SK-N-MC (cell line): Measurements from ENCODE around the gene SMIM10.
"Not testable (repeated sequence)": the region's sequence is repeated elsewhere in the genome, so short reads cannot be mapped to it uniquely, and the experiment has no call there.

Experiments
- DNase-seq: peaks from one replicate; pipeline ENCODE4 v3.0.0-alpha.2; 2011; ENCODE audit warnings: low read depth, low spot score
- H3K27ac ChIP-seq: fragments of 200-600 bp; sonication (generic); 2 replicates; pipeline ENCODE4 v1.5.1; 2016; ENCODE audit warnings: mixed run types
- H3K36me3 ChIP-seq: fragments of 200-600 bp; sonication (generic); 2 replicates; pipeline ENCODE4 v1.6.1; 2017; ENCODE audit warnings: antibody characterized with exemption, low read length, mixed read lengths; ENCODE audit not compliant: insufficient read depth
- H3K4me3 ChIP-seq: fragments of 200-600 bp; sonication (generic); 2 replicates; pipeline ENCODE4 v1.5.1; 2016
- H3K9ac ChIP-seq: fragments of 200-600 bp; sonication (generic); 2 replicates; pipeline ENCODE4 v1.8.0; 2017; ENCODE audit warnings: mixed run types, mixed read lengths; ENCODE audit not compliant: insufficient read length
- H3K9me3 ChIP-seq: fragments of 200-600 bp; sonication (generic); 2 replicates; pipeline ENCODE4 v1.6.1; 2017; ENCODE audit warnings: low read depth, mild to moderate bottlenecking, antibody characterized with exemption, low read length, moderate library complexity, mixed read lengths
- EZH2 ChIP-seq: fragments of 200-600 bp; sonication (generic); IDR thresholded peaks from one replicate; pipeline ENCODE4 v1.6.1; 2017; ENCODE audit warnings: antibody characterized with exemption
- FOXP2 ChIP-seq: optimal IDR thresholded peaks from 2 replicates; pipeline ENCODE3; 2011; ENCODE audit warnings: mild to moderate bottlenecking, moderate library complexity; ENCODE audit not compliant: insufficient read depth; ENCODE audit errors: extremely low read length, control extremely low read depth
- POLR2AphosphoS5 ChIP-seq: IDR thresholded peaks from 2 replicates; pipeline ENCODE4 v1.6.1; 2012; ENCODE audit warnings: mild to moderate bottlenecking, low read depth, low read length, borderline replicate concordance

Gene SMIM10

GRCh38 chrX:135006187-135006586, 15.4 kb downstream of the SMIM10 start:
- Histone ChIP-seq H3K9ac (no peak overlapping the region), H3K27ac (no peak overlapping the region), H3K36me3 (no peaks in the 10 kb centered on the region), H3K4me3 (no peak overlapping the region), H3K9me3 (no peaks in the 10 kb centered on the region)
- TF ChIP-seq POLR2AphosphoS5 (no peak), FOXP2 (no peak), EZH2 (no peak)
- no peak for DNase-seq

DNA sequence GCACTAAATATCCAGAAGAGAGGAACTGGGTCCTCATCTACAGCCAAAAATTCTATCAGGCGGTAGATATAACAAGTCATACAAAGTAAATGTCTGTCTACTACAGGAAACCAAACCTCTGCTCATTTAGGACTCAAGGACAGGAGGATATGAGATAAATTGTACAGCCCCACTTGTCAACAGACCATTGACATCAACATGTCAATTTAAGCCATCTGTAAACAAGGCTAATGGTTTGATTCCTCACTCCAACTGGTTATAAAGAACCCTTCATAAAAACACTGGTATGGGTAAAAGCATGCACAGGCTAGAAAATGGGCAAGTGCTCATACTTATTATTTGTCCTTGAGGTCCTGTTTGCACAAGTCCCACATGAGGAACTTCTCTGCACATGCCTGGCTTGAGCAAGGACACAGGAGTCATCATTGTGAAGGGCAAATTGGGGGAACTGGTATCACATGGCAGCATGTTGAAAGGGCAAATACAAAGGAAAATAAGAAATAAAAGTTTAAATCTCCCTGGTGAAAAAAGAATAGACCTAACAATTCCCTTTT, 18.3 kb downstream of the SMIM10 start:
- no peak overlapping the region for H3K27ac ChIP-seq
- H3K36me3 ChIP-seq, result no peaks in the 10 kb centered on the region
- no peak overlapping the region for H3K4me3 ChIP-seq
- no peak for DNase-seq
- TF ChIP-seq FOXP2, result no peak
- no peak for TF ChIP-seq POLR2AphosphoS5
- no peak for TF ChIP-seq EZH2
- no peak overlapping the region for H3K9ac ChIP-seq
- no peaks in the 10 kb centered on the region for H3K9me3 ChIP-seq

DNA sequence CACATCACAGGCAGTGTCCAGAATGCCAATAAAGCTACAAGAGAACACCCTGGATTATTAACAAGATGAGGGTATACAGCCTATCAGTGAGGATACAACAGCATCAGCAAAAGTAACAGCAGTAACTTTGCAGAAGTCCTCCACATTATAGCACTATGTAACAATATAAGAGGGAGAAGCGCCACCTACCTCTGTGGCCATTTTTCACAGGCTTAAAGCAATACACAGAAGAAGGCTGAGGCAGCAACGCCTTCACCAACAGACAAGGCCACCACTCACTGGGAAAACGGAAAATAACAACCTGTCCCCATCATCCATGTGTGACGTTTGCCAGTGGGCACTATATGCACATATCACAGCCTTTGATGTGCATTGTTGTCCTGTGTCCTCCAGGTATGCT, 19.0 kb downstream of the SMIM10 start:
- Histone ChIP-seq H3K9ac (no peak overlapping the region), H3K27ac (no peak overlapping the region), H3K9me3 (no peaks in the 10 kb centered on the region), H3K4me3 (no peak overlapping the region), H3K36me3 (no peaks in the 10 kb centered on the region)
- no peak for DNase-seq
- no peak for TF ChIP-seq FOXP2
- TF ChIP-seq POLR2AphosphoS5, result no peak
- no peak for TF ChIP-seq EZH2

- no peak for TF ChIP-seq POLR2AphosphoS5
- no peak for TF ChIP-seq EZH2
- TF ChIP-seq FOXP2, result no peak
- H3K9ac ChIP-seq, result no peak overlapping the region
- no peak overlapping the region for H3K27ac ChIP-seq
- no peak for DNase-seq
- H3K4me3 ChIP-seq, result no peak overlapping the region
- H3K36me3 ChIP-seq, result no peaks in the 10 kb centered on the region
- H3K9me3 ChIP-seq, result no peaks in the 10 kb centered on the region
Measured at GRCh38 chrX:135010921-135011320, 20.1 kb downstream of the SMIM10 start.

GRCh38 chrX:135015523-135016245, 24.9 kb downstream of the SMIM10 start:
- no peak overlapping the region for H3K27ac ChIP-seq
- no peak overlapping the region for H3K4me3 ChIP-seq
- TF ChIP-seq POLR2AphosphoS5, result no peak
- TF ChIP-seq FOXP2, result no peak
- no peak for TF ChIP-seq EZH2
- no peaks in the 10 kb centered on the region for H3K9me3 ChIP-seq
- no peaks in the 10 kb centered on the region for H3K36me3 ChIP-seq
- H3K9ac ChIP-seq, result no peak overlapping the region
- no peak for DNase-seq

GRCh38 chrX:135019890-135020289, 29.1 kb downstream of the SMIM10 start:
- not testable (repeated sequence) for DNase-seq, H3K27ac ChIP-seq, H3K9ac ChIP-seq, H3K36me3 ChIP-seq, H3K4me3 ChIP-seq, H3K9me3 ChIP-seq

DNA sequence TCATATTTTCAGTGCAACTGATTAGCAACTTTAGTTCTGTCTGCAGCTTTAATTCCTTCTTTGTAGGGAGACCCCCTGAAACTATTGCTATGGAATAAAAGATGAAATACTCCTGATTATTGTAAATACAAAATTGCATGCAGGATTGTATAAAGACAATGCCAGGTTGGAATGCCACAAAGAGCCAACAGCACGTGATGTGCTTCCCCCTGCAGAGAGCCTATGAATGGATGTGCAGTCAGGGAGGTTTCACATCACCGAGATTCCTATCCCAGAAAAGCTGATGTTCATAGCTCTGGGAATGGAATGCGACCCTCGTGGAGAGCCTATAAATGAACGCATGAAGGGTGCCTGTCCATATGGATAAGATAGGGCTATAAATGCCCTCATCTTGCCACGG, 33.0 kb downstream of the SMIM10 start:
- not testable (repeated sequence) for H3K36me3 ChIP-seq, H3K4me3 ChIP-seq, DNase-seq, H3K27ac ChIP-seq, H3K9ac ChIP-seq, H3K9me3 ChIP-seq

DNA sequence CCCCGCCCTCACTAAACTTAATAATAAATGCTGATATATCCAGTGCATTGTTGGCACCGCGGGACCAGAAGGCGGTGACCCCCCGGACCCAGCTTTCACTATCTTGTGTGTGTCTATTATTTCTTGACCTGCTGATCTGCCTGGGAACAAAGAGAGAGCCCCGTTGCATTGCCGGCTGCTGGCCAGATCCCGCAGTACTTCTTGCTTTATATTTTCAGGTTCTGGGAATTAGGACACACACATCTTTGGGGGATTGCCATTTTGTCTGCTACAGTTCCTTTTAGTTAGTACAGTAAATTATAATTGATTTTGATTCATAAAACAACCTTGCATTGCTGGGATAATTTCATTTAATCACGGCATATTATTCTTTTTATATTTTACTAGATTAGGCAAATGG, 33.7 kb downstream of the SMIM10 start:
- Histone ChIP-seq H3K9me3 (no peaks in the 10 kb centered on the region), H3K36me3 (no peaks in the 10 kb centered on the region), H3K4me3 (no peak overlapping the region), H3K9ac (no peak overlapping the region), H3K27ac (no peak overlapping the region)
- DNase-seq, result no peak
- TF ChIP-seq FOXP2 (no peak), EZH2 (no peak), POLR2AphosphoS5 (no peak)

DNA sequence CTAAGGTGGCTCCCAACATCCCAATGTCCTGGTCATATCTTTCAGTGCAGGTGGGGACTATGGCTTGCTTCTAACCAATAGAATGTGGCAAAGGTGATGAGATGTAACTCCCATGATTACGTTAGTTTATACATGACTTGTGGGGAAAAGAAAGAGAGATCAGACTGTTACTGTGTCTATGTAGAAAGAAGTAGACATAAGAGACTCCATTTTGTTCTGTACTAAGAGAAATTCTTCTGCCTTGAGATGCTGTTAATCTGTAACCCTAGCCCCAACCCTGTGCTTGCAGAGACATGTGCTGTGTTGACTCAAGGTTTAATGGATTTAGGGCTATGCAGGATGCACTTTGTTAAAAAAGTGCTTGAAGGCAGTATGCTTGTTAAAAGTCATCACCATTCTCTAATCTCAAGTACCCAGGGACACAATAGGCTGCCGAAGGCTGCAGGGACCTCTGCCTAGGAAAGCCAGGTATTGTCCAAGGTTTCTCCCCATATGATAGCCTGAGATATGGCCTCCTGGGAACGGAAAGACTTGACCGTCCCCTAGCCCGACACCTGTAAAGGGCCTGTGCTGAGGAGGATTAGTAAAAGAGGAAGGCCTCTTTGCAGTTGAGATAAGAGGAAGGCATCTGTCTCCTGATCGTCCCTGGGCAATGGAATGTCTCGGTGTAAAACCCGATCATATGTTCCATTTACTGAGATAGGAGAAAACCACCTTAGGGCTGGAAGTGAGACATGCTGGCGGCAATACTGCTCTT, 39.6 kb downstream of the SMIM10 start:
- H3K27ac ChIP-seq, H3K9ac ChIP-seq, H3K4me3 ChIP-seq, DNase-seq, H3K36me3 ChIP-seq, H3K9me3 ChIP-seq: not testable (repeated sequence)

- H3K36me3 ChIP-seq, H3K9me3 ChIP-seq, DNase-seq, H3K4me3 ChIP-seq, H3K9ac ChIP-seq, H3K27ac ChIP-seq: not testable (repeated sequence)
Measured at GRCh38 chrX:135041149-135042123, 50.6 kb downstream of the SMIM10 start.
